GM21390 (cell line): ENCODE measurements around the gene SLC27A3.
"Not testable (repeated sequence)": the region's sequence is repeated elsewhere in the genome, so short reads cannot be mapped to it uniquely, and the experiment has no call there.

Experiments
- ATAC-seq: cut with Tn5 transposase; IDR thresholded peaks from one replicate; pipeline ENCODE4 v1.9.1; 2021; ENCODE audit not compliant: unreplicated experiment

SLC27A3 gene

DNA sequence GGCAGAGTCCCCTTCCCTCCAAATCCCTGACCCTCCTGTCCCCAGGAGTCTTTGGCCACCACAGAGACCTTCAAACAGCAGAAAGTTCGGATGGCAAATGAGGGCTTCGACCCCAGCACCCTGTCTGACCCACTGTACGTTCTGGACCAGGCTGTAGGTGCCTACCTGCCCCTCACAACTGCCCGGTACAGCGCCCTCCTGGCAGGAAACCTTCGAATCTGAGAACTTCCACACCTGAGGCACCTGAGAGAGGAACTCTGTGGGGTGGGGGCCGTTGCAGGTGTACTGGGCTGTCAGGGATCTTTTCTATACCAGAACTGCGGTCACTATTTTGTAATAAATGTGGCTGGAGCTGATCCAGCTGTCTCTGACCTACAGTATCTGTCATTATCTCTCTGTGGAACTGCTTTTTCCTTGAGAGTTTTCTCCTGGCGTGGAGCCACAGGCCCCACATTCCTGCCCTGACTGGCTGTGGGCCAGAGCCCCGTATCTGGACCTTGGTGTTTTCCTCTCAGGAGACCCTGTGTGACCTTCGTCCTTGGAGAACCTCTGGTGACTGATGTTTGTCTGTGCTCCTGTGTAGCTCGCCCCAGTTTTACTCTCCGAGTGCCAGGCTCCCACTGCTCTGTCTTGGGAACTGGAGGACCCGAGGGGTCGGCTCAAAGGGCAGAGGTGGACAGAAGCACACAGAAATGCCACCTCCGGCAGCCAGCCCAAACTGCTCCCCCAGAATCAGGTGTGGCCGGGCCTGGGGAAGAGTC is 4.8 kb downstream of the SLC27A3 start:
- no peak for ATAC-seq

DNA sequence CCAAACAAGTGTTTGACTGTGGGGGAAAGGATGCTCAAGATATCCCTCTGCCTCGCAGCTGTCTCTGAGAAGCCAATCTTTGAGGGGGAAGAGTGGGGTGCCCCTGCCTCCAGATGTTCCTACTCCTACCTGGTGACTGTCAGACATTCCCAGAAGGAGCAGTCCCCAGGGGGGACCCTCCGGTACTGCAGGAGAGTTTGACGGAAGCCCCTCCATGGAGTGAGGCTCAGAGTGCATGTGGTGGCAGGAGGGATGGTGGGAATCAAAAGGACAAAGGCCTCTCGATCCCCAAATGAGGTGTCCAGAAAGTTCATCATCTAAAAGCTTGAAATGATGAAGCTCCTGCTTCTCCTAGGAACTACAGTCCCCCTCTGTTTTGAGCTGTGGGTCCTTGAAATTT is 5.3 kb downstream of the SLC27A3 start:
- no peak for ATAC-seq

DNA sequence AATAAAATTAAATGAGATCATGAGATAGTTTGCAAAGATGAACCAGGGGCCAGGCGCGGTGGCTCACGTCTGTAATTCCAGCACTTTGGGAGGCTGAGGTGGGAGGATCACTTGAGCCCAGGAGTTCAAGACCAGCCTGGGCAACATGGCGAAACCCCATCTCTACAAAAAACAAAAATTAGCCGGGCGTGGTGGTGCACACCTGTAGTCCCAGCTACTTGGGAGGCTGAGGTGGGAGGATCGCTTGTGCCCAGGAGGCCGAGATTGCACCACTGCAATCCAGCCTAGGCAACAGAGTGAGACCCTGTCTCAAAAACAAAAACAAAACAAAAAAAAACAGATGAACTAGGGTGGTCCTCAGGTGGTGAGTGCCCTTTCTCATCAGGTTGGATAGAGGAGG is 7.4 kb downstream of the SLC27A3 start:
- not testable (repeated sequence) for ATAC-seq

DNA sequence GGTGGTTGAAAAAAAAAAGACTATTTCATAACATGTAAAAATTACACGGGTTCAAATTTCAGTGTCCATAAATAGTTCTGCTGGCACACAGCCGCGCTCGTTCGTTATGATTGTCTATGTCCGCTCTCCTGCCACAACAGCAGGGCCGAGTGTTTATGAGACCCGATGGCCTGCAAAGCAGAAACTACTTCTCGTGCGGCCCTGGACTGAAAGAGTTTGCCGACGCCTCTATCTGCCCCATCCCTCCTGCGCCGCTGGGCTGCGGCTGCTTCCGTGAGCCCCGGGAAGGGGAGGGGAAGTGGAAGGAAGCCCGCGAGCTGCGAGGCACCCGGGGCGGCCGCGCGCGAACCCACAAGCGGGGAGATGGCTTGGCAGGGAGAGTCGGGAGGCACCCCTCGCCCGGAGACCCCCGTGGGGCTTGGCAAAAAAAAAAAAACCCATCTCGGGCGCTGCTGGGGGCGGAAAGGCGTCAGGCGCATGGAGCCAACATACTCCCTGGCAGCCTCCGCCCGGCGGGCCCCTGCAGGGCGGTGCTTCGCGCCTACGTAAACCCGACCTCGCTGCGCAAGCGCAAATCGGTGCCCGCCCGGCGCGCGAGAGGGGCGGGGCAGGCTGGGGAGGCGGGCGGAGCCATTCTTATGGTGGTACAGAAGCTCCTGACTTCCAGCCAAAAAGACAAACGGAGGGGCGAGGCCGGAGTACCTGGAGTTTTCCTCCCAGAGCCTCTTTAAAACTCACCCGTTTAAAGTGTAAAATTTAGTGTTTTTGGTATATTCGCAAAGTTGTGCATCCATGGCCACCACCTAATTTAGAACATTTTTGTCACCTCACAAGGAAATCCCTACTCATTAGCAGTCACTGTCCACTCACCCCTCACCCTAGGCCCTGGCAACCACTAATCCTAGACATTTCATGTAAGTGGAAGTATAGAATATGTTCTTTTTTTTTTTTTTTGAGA is 8.3 kb downstream of the SLC27A3 start:
- ATAC-seq: peak; percentile 76

DNA sequence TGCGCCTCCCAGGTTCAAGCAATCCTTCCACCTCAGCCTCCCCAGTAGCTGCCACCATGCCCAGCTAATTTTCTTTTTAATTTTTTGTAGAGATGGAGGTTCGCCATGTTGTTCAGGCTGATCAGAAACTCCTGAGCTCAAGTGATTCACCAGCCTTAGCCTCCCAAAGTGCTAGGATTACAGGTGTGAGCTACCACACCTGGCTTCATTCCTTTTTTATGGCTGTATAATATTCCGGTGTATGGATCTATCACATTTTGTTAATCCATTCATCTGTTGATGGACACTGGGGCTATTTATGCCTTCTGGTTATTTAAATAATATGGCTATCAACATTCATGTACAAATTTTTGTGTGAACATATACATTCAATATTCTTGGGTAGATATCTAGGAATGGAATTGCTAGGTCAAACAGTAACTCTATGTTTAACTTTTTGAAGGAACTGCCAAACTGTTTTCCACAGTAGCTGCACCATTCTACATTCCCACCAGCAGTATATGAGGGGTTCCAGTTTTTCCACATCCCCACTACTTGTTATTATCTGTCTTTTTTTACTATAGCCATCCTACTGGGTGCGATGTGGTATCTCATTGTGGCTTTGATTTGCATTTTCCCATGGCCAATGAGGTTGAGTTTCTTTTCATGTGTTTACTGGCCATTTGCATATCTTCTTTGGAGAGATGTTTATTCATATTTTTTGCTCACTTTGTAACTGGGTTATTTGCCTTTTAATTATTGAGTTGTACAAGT is 11.0 kb downstream of the SLC27A3 start:
- no peak for ATAC-seq

DNA sequence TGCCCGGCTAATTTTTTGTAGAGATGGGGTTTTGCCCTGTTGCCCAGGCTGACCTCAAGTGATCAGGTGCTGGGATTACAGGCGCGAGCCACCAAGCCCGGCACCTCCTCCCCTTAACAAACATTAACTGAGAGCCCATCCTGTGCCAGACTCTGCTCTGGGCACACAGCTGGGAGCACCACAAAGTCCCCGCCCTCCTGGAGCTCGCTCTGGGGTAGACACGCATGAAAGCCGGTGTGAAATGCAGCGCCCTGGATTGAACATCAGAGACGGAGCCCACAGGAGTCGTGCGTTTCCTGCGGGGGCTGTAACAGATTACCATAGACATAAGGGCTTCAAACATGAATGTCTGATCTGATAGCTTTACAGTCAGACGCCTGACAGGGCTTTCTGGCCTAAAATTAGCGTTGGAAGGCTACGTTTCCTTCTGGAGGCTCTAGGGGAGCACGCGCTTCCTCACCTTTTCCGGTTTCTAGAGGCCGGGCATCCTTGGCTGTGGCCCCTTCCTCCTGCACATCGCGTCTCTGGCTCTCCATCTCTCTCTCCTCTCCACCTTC is 14.3 kb downstream of the SLC27A3 start:
- no peak for ATAC-seq

DNA sequence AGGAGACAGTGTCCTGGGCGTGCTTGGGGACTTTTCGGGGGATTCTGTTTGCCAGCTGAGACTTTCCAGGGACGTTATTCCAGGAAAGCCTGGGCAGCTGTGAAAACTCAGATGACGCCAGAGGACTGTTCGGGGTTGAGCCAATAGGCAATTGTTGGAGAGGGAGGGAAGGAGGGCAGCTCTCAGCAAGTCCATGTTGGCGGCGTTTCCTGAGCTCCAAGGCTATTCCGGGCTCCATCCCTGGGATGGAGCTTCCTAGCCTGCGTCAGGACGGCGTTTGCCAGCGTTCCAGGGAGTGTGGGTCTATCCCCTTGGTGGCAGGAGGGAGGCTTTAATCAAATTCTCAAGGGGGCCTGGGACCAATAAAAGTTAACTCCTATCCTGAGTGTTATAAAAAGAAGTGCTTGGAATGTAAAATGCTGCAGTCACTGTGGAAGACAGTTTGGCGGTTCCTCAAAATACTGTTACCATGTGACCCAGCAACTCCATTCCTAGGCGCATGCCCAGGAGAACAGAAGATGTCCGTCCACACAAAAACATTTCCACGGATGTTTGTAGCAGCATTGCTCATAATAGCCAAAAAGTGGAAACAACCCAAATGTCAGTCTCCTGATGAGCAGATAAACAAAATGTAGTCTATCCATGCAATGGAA is 15.2 kb downstream of the SLC27A3 start:
- ATAC-seq: no peak

DNA sequence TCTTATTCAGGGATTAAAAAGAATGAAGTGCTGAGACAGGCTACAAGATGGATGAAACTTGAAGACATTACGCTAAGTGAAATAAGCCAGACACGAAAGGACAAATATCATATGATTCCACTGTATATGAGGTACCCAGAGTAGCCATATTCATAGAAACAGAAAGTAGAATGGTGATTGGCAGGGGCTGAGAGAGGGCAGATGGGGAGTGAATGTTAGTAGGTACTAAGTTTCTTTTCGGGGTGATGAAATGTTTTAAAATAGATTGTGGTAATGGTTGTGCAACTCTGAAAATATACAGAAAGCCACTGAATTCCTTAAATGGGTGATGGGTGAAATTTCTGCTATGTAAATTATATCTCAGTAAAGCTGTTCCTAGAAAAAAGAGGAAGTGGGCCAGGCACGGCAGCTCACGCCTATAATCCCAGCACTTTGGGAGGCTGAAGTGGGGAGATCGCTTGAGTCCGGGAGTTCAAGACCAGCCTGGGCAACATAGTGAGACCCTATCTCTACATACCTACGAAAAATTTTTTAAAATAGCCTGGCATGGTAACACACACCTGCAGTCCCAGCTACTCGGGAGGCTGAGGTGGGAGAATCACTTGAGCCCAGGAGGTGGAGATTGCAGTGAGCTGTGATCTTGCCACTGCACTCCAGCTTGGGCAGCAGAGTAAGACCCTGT is 15.9 kb downstream of the SLC27A3 start:
- ATAC-seq: peak; percentile 90

DNA sequence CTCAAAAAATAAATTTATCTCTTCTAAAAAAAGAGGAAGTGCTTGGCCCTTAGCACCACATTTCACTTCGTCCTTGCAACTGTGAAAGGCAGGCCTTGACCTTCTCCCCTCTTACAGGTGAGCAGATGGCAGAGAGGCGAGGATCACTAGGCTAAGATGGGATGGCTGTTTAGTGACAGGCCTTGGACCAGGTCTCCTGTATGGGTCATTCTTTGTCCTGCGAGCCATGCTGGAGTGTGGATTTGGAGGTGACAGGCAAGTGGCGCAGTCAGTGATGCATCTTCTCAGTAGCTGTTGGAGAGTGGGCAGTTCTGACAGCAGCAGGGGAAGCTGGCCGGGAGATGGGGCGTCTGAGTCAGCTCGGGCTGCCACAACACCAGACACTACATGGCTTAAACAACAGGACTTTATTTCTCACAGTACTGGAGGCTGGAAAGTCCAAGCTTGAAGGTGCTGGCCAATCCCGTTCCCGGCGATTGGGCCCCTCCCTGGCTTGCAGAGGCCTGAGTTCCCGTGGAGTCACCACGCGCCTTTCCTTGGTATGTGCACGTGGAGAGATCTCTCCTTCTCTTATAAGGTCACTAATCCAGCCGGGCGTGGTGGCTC is 16.5 kb downstream of the SLC27A3 start:
- ATAC-seq: no peak

DNA sequence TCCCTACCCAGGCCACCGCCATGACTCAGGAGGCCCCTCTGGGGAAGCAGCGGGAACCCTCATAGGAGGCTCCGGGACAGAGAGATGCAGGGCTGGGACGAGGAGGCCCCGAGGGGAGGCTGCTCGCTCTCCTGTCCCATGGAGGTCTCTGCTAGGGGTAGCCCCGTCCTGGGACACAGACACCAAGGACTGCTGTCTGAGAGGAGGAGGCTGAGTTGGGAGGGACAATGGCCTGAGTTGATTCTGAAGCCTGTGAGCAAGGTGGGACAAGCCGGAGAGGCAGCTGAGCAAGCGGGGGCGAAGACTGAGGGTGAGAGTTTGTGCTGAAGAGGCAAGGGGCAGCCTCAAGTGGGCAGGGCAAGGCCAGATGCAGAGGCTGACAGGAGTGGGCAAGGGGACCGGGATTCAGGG is 17.4 kb downstream of the SLC27A3 start:
- no peak for ATAC-seq

DNA sequence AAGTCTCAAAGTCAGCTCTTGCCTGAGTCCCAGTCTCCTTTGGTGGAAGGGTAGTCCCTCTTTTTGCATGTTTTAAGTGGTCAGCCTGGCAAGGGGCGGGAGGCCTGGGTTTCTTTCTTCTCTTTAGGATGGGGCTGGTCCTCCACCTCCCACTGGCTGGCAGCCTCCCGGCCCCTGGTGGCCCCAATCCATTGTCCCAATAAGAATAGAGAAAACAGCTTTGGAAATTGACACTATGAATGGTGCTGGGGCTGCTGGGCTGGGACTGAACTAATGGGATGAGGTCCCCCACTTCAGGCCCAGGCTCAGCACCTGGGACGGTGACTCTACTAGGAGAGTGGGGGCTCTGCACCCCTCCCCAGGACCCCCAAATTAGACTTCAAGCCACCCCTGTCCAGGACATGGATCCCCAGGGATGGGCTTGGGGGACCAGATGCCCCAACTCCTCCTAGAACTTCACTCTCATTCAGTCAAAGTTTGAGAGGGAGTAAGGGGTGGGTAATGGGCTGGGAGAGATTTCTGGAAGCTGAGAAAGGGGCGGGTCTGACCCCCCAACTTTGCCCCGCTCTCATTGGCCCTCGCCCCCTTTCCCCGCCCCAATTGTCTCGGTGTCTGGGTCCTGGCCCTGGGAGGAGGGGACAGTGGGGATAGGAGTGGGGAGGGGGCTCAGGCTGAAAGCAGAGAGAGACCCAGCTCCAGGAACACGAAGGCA is 18.2 kb downstream of the SLC27A3 start:
- no peak for ATAC-seq

DNA sequence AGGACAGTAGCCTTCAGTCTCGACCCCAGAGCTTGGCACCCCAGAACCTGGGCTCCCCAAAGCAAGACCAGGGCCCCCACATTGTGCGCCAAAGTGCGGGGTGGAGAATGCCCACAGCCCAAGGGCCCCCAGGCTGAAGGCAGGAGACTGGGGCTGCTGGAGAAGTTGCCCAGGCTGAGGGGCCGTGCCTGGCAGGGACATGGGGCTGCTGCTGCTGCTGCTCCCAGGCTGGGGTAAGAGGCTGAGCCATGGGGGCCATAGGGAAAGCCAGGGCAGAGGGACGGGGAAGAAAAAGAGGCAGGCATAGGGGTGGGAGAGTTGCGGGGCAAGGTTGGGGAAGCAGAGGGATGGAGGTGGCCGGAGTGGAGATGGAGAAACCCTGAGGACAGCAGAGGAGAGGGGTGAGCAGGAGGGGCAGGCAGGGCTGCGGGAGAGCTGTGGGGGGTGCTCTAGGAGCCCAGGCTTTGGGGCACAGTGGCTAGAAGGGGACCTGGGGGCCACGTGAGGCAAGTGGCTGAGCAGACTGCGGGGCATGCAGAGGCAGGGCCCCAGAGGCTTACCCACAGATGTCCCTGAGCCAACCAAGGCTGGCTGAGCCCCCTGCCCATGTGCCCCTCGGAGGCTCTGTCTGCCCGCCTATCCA is 18.9 kb downstream of the SLC27A3 start:
- no peak for ATAC-seq

DNA sequence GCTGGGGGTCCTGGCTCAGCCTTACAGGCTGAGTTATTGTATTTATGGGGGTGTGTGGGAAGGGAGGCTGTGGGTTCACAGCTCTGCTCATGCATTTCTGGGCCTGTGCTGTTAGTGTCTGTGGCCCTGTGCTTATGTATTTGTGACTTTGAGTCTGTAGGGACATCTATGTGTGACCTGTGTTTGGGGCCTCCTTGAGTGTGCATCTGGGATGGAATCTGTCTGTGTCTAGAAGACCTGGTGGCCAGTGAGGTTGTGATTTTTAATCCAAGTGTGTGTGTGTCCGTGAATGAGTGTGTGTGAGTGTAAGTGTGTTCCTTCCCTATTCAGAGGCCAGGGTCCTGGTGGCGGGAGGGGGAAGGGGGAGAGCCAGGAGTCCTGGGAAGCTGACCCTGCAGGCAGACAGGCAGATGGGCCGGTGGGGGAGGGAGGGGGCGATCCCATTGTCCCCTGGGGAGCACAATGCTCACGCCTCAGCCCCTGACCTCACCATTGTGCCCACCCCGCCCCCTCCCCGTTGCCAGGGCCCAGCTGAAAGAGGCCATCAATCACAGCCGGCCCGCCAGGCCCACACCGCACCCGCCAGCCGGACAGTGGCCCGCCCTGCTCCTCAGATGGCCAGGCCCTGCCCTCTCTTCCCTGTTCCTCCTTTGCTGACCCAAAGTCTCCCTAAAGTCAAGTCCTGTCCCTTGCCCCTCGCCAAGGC is 19.6 kb downstream of the SLC27A3 start:
- no peak for ATAC-seq

DNA sequence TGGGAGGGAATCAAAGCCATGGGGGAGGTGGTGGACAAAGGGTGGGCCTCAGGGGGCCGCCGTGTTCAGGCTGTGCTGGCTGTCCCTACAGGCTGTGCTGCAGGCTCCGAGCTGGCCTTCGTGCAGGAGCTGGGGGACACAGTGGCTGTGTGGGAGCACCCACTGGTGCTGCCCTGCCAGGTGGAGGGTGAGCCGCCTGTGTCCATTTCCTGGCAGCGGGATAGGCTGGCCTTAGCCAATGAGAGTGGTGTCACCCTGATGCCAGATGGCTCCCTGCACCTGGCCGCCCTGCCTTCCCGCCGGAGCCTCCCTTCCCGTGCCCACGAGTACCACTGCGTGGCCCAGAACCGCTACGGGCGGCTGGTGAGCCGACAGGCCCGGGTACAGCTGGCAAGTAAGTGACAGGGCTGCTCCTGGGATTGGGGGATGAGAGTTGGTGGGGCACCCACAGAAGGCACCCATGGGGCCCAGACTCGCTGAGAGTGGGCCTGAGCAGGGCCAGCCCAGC is 20.2 kb downstream of the SLC27A3 start:
- ATAC-seq: no peak

DNA sequence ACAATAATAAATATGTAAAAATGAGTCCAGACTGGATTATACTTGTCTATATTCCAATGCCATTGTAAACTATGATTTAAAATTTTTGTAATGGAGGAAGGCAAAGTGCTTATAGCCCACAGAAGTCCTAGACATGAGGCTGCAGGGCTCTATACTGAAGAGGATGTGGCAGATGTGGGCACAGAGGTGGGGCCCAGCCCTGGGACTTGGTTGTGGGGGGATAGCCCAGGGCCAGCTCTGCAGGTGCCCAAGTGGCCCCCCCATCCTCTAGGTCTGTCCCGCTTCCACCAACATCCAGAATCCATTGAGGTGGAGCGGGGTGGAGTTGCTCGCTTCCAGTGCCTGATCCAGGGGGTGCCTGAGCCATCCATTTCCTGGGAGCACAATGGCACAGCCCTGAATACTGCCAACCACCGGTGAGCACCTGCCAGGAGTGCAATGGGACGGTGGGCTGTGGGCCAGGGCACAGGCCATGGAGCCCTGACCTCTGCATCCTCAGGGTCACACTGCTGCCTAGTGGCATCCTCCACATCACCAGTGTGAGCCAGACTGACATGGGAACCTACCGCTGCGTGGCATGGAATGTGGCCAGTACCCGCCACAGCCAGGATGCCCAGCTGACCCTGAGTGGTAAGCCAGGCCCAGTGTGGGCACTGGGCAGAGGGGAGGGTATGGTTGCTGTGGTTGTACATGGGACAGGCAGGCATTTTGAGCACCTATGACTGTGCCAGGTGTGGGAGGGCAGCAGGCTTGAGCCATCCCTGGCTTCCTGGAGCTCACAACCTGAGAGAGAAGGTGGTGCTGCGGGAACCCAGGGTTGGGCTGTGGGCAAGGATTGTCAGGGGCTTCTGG is 21.0 kb downstream of the SLC27A3 start:
- no peak for ATAC-seq

DNA sequence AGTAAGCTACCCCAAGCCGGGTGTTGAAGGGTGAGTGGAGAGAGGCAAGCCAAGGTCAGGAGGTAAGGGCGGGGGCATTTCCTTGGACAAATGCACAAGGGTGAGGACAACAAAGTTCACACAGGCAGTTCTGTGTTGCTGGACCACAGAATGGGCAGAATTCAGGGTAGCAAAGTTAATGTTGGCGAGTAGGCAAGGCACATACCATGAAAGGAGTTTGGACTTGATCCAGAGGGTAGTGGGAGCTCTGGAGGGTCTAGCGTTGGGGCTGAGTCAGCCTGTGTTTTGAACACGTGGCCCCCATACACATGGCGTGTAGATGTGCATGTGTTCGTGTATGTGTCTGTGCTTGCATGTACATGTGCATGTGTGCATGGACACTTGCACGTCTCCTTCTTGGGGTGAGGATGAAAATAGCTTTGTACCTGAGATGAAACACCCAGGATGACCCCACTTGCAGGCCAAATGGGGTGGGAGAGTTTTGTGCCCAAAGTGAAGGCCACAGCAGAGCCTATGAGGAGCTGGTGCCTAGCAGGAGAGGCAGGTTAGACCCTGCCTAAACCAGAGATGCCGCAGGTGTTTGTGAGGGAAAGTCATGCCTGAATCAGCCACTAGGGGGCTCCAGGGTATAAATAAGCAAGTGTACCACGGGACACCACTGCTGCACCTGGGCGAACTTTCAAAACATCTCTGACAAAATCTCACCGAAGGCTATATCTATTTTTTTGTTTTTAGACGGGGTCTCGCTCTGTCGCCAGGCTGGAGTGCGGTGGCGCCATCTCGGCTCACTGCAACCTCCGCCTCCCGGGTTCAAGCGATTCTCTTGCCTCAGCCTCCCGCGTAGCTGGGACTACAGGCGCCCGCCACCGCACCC is 21.8 kb downstream of the SLC27A3 start:
- no peak for ATAC-seq
